Parathyroid adenoma (tissue), 2 donors: Measurements from ENCODE around the gene ACER1.
A peak's percentile ranks its signal among the peaks of the same experiment; 100 is the strongest.

Experiments used
- H2AFZ ChIP-seq: fragments of 300-600 bp; sonication (generic); one replicate; pipeline ENCODE4 v1.7.0; 2017; ENCODE audit warnings: antibody characterized with exemption, mild to moderate bottlenecking
- H3K27ac ChIP-seq: fragments of 300-600 bp; sonication (generic); one replicate; pipeline ENCODE4 v1.7.0; 2017
- H3K27me3 ChIP-seq: fragments of 300-600 bp; sonication (generic); one replicate; pipeline ENCODE4 v1.7.0; 2017; ENCODE audit warnings: low read length; ENCODE audit not compliant: control insufficient read depth, insufficient read depth
- H3K36me3 ChIP-seq: fragments of 300-600 bp; sonication (generic); one replicate; pipeline ENCODE4 v1.7.0; 2017; ENCODE audit warnings: low read length; ENCODE audit not compliant: control insufficient read depth, insufficient read depth
- H3K4me1 ChIP-seq: fragments of 300-600 bp; sonication (generic); one replicate; pipeline ENCODE4 v1.7.0; 2017; ENCODE audit warnings: control low read depth
- H3K4me2 ChIP-seq: fragments of 300-600 bp; sonication (generic); one replicate; pipeline ENCODE4 v1.7.0; 2017; ENCODE audit warnings: low read length
- H3K4me3 ChIP-seq: fragments of 300-600 bp; sonication (generic); one replicate; pipeline ENCODE4 v1.7.0; 2017; ENCODE audit warnings: low read depth, low read length
- H3K79me2 ChIP-seq: fragments of 300-600 bp; sonication (generic); one replicate; pipeline ENCODE4 v1.7.0; 2017; ENCODE audit warnings: control low read depth
- H3K9ac ChIP-seq: fragments of 300-600 bp; sonication (generic); one replicate; pipeline ENCODE4 v1.7.0; 2017; ENCODE audit warnings: mild to moderate bottlenecking
- H3K9me3 ChIP-seq: fragments of 300-600 bp; sonication (generic); one replicate; pipeline ENCODE4 v1.7.0; 2017; ENCODE audit warnings: low read length; ENCODE audit not compliant: control insufficient read depth
- CTCF ChIP-seq: fragments of 300-600 bp; sonication (generic); IDR thresholded peaks from one replicate; pipeline ENCODE4 v1.7.0; 2017; ENCODE audit warnings: antibody characterized with exemption, mild to moderate bottlenecking
- donor health status: primary hyperparathyroidism.

ACER1 gene

DNA sequence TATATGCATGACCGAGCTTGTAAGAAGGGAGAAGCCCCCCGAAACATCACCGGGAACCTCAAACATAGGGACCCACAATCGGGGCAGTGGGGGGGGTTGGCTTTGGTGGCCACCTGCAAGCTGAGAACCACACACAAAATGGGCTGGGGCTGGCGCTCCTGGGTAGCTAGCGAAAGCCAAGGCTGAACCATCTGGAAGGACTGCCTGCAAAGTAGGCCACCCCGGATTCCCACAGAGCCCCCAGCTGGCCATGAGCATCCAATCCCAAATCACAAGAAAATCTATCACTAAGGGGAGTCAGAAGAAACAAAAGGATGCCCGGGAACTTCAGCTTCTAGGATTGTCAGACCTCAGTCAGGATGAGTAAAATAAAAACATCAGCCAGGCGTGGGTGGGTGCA lies 45.1 kb upstream of the ACER1 start:
- no peak overlapping the region for H3K4me3 ChIP-seq
- H3K9ac ChIP-seq: no peak overlapping the region
- no peaks in the 10 kb centered on the region for H3K4me1 ChIP-seq
- no peaks in the 10 kb centered on the region for H3K79me2 ChIP-seq
- no peaks in the 10 kb centered on the region for H3K9me3 ChIP-seq
- H3K27me3 ChIP-seq: no peaks in the 10 kb centered on the region
- H3K36me3 ChIP-seq: no peaks in the 10 kb centered on the region
- H3K4me2 ChIP-seq: no peak overlapping the region
- no peak overlapping the region for H2AFZ ChIP-seq
- H3K27ac ChIP-seq: no peak overlapping the region
- no peak for TF ChIP-seq CTCF

DNA sequence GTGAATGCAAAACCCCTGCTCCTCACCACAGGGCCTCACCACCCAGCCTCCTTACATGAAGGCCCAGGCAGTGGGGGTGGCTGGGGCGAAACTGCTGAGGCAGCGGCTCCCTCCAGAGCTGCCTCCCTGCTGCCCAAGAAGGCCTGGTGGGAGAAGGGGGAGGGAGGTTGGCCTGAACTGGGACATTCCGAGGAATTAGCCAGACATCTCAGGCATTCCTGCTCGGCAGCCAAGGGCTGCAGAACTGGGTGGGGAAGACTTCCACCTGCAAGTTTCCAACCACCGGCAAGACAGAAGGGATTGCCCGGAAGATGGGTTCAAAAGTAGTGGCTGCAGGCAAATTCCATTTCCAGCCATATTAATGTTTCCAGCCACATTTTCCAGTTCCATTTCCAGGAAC lies 44.6 kb upstream of the ACER1 start:
- peak overlapping the region; percentile 4 for H3K27ac ChIP-seq
- no peaks in the 10 kb centered on the region for H3K36me3 ChIP-seq
- H3K4me1 ChIP-seq: no peaks in the 10 kb centered on the region

DNA sequence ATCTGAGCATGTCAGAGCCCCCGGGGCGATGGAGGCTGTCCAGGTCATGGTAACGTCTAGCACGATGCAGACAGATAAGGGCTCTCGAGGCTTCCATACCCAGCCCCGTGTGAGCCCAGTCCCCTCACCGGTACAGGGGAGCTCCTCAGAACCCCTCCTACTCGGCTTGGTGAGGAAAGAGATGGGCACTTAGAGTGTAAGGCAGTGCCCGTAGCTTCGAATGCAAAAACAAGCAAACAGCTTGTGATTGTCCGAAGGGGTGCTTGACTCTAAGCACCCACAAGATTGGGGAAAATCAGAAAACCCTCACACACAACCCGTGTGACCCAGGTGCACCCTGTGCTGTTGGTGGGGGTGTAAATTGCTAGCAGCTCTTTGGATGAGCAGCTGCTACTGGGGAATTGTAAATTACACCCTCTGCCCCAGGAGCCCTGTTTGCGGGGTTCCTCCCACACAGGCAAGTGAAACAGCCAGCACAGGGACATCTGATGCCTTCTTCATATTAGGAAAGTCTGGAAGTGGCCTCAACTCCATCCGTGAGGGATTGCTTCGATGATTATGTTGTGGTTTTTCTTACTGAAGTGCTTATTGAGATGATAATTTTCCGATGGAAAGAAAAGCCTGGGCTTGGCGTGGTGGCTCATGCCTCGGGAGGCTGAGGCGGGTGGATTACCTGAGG lies 43.2 kb upstream of the ACER1 start:
- no peaks in the 10 kb centered on the region for H3K36me3 ChIP-seq
- no peaks in the 10 kb centered on the region for H3K4me1 ChIP-seq
- H2AFZ ChIP-seq: no peak overlapping the region
- H3K27ac ChIP-seq: no peak overlapping the region
- H3K27me3 ChIP-seq: no peaks in the 10 kb centered on the region
- no peak overlapping the region for H3K4me3 ChIP-seq
- no peak overlapping the region for H3K4me2 ChIP-seq
- H3K79me2 ChIP-seq: no peaks in the 10 kb centered on the region
- H3K9me3 ChIP-seq: no peaks in the 10 kb centered on the region
- TF ChIP-seq CTCF: no peak
- H3K9ac ChIP-seq: no peak overlapping the region

More for the DNA sequence above, 44.6 kb upstream of the ACER1 start:
- Histone ChIP-seq H3K9me3 (no peaks in the 10 kb centered on the region), H3K4me3 (no peak overlapping the region), H3K9ac (no peak overlapping the region), H3K4me2 (no peak overlapping the region), H2AFZ (no peak overlapping the region), H3K79me2 (no peaks in the 10 kb centered on the region), H3K27me3 (no peaks in the 10 kb centered on the region)
- TF ChIP-seq CTCF: no peak

GRCh38 chr19:6375411-6376010 lies 42.1 kb upstream of the ACER1 start, which contains the start of gene PSPN:
TSS of gene PSPN (minus strand) at chr19:6375933. CDS start at chr19:6375849, 84 bp downstream.
- H3K9ac ChIP-seq: no peak within 1 kb of the TSS
- no peaks in the 10 kb centered on the region for H3K36me3 ChIP-seq
- no peak for TF ChIP-seq CTCF
- H3K27ac ChIP-seq: no peak within 1 kb of the TSS
- H3K4me3 ChIP-seq: no peak within 1 kb of the TSS
- no peaks in the 10 kb centered on the region for H3K79me2 ChIP-seq
- no peak within 1 kb of the TSS for H3K4me2 ChIP-seq
- no peaks in the 10 kb centered on the region for H3K9me3 ChIP-seq
- H3K4me1 ChIP-seq: no peaks in the 10 kb centered on the region
- no peak within 1 kb of the TSS for H2AFZ ChIP-seq
- H3K27me3 ChIP-seq: no peaks in the 10 kb centered on the region
